CD4-positive, alpha-beta T cell (primary cell): ENCODE data around the gene UBR7. TPM values are rescaled to one million over a fixed set of nuclear protein-coding genes. Genes with fewer than 3 reads are reported as not detected.

ENCODE experiments used
- ATAC-seq: fragments of 200-7000 bp; cut with Tn5 transposase; one replicate; pipeline ENCODE4 v1.10.0; 2022; ENCODE audit warnings: mild to moderate bottlenecking; ENCODE audit not compliant: poor library complexity
- CTCF ChIA-PET: fragments of 350-600 bp; sonication (Branson Sonifier 250); formaldehyde crosslinking; loops from one replicate; lab custom pipeline; 2021; ENCODE audit warnings: antibody characterized with exemption, inconsistent platforms; lab: Charles Lee
- POLR2A ChIA-PET: fragments of 350-600 bp; sonication (Branson Sonifier 250); formaldehyde crosslinking; loops from one replicate; lab custom pipeline; 2021; ENCODE audit warnings: antibody characterized with exemption, inconsistent platforms; lab: Charles Lee
- DNase-seq, 14 experiments: peaks; one replicate each; pipeline ENCODE4 v3.0.0-alpha.2; 2013 to 2020; ENCODE audit warnings: mixed read lengths in 2 of 14
- H3K27ac ChIP-seq, 2 donors: one replicate each; pipeline versions ENCODE4 v1.5.1 to v1.7.0; 2013; ENCODE audit warnings: low read length in 2 of 2, low read depth in 1 of 2, mild to moderate bottlenecking in 1 of 2
- H3K27me3 ChIP-seq, 2 experiments: 1 replicate in 1 of 2; 2 replicates in 1 of 2; pipeline versions ENCODE4 v1.6.1 to v1.7.0; 2013; ENCODE audit warnings: low read length in 2 of 2, control low read depth in 1 of 2, mild to moderate bottlenecking in 1 of 2, moderate library complexity in 1 of 2; ENCODE audit not compliant: insufficient read depth in 2 of 2, control insufficient read depth in 1 of 2
- H3K36me3 ChIP-seq: one replicate; pipeline ENCODE4 v1.6.1; 2013; ENCODE audit warnings: low read length, control low read depth; ENCODE audit not compliant: insufficient read depth
- H3K4me1 ChIP-seq: one replicate; pipeline ENCODE4 v1.6.1; 2013; ENCODE audit warnings: low read length, control low read depth; ENCODE audit not compliant: insufficient read depth
- H3K4me3 ChIP-seq: one replicate; pipeline ENCODE4 v1.5.1; 2013; ENCODE audit warnings: mild to moderate bottlenecking, low read length, moderate library complexity
- H3K9me3 ChIP-seq, 2 experiments: 1 replicate in 1 of 2; 2 replicates in 1 of 2; pipeline versions ENCODE4 v1.6.1 to v1.7.0; 2013; ENCODE audit warnings: low read length in 2 of 2, mild to moderate bottlenecking in 2 of 2, control low read depth in 1 of 2, moderate library complexity in 1 of 2; ENCODE audit not compliant: control insufficient read depth in 1 of 2, insufficient read depth in 1 of 2
- H3K27ac Mint-ChIP-seq: one replicate; pipeline ENCODE4 v1.8.0; 2020; ENCODE audit warnings: mixed read lengths
- H3K27me3 Mint-ChIP-seq: one replicate; pipeline ENCODE4 v1.8.0; 2021; ENCODE audit warnings: mixed read lengths
- H3K36me3 Mint-ChIP-seq: one replicate; pipeline ENCODE4 v1.8.0; 2021; ENCODE audit warnings: low read depth, mixed read lengths
- H3K4me1 Mint-ChIP-seq: one replicate; pipeline ENCODE4 v1.8.0; 2021; ENCODE audit warnings: low read depth, mixed read lengths
- H3K4me3 Mint-ChIP-seq: one replicate; pipeline ENCODE4 v1.8.0; 2020; ENCODE audit warnings: mild to moderate bottlenecking, mixed read lengths
- H3K9me3 Mint-ChIP-seq: one replicate; pipeline ENCODE4 v1.8.0; 2020; ENCODE audit warnings: mixed read lengths
- intact Hi-C, 2 experiments: fragments of 100-400 bp; cut with DNase I in 1 of 2; cut with micrococcal nuclease in 1 of 2; formaldehyde crosslinking; loops; one replicate each; pipeline versions ENCODE4 v1.15.1 to v1.9.0; 2023 to 2025; cut with DNase I, micrococcal nuclease
- total RNA-seq, 174 experiments: library from RNA in 2 of 174; stranded (reverse) in 2 of 174; gene quantifications; one replicate each; pipeline ENCODE4 v1.2.3 and lab custom pipeline; 2021 to 2026
- TF ChIP-seq, protein P1 (sequence below): fragments of 200-600 bp; IDR thresholded peaks from one replicate; pipeline ENCODE4 v1.8.0; 2022; ENCODE audit warnings: antibody characterized with exemption, mild to moderate bottlenecking

Gene UBR7
- total RNA-seq, 2 experiments from 2014 or later: 6.8 to 7.4 TPM

DNA sequence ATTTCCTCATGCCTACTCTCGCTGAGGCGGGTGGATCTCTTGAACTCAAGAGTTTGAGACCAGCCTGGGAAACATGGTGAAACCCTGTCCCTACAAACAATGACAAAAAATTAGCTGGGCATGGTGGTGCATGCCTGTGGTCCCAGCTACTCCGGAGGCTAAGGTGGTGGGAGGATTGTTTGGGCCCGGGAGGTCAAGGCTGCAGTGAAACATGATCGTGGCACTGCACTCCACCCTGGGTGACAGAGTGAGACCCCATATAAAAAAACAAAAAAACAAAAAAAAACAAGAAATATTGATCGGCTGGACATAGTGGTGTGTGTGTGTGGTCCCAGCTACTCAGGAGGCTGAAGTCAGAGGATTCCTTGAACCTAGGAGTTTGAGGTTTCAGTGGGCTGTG is 31.6 kb upstream of the UBR7 start:
- Histone ChIP-seq H3K27me3 (peaks cover 0 to 3% of the 10 kb centered on the region in 2 experiments), H3K36me3 (no peaks in the 10 kb centered on the region), H3K27ac (no peak overlapping the region), H3K4me3 (no peak overlapping the region), H3K9me3 (no peaks in the 10 kb centered on the region), H3K4me1 (no peaks in the 10 kb centered on the region)
- intact Hi-C loops: loop anchor here in 1 of 2 experiments (5.0 kb wide), 1 partner anchor 42 kb away; no protein-coding TSS in a partner anchor
- ATAC-seq (no peak), DNase-seq (no peak)
- ChIA-PET CTCF (interaction anchor here (1.1 kb wide), 1 partner anchor 9 kb away, joined by 6 read pairs; the partner anchor contains the start of genes LYSET and MOAP1), POLR2A (interaction anchor here (2.8 kb wide), 1 partner anchor 9 kb away, joined by 9 read pairs; the partner anchor contains the start of genes LYSET and MOAP1)
- H3K9me3 Mint-ChIP-seq: no peaks in the 10 kb centered on the region
- no peaks in the 10 kb centered on the region for H3K36me3 Mint-ChIP-seq
- TF ChIP-seq, protein P1, sequence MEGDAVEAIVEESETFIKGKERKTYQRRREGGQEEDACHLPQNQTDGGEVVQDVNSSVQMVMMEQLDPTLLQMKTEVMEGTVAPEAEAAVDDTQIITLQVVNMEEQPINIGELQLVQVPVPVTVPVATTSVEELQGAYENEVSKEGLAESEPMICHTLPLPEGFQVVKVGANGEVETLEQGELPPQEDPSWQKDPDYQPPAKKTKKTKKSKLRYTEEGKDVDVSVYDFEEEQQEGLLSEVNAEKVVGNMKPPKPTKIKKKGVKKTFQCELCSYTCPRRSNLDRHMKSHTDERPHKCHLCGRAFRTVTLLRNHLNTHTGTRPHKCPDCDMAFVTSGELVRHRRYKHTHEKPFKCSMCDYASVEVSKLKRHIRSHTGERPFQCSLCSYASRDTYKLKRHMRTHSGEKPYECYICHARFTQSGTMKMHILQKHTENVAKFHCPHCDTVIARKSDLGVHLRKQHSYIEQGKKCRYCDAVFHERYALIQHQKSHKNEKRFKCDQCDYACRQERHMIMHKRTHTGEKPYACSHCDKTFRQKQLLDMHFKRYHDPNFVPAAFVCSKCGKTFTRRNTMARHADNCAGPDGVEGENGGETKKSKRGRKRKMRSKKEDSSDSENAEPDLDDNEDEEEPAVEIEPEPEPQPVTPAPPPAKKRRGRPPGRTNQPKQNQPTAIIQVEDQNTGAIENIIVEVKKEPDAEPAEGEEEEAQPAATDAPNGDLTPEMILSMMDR: no peak
- H3K4me3 Mint-ChIP-seq: no peak overlapping the region
- peaks cover 3% of the 10 kb centered on the region for H3K4me1 Mint-ChIP-seq
- H3K27me3 Mint-ChIP-seq: no peaks in the 10 kb centered on the region
- H3K27ac Mint-ChIP-seq: no peak overlapping the region

DNA sequence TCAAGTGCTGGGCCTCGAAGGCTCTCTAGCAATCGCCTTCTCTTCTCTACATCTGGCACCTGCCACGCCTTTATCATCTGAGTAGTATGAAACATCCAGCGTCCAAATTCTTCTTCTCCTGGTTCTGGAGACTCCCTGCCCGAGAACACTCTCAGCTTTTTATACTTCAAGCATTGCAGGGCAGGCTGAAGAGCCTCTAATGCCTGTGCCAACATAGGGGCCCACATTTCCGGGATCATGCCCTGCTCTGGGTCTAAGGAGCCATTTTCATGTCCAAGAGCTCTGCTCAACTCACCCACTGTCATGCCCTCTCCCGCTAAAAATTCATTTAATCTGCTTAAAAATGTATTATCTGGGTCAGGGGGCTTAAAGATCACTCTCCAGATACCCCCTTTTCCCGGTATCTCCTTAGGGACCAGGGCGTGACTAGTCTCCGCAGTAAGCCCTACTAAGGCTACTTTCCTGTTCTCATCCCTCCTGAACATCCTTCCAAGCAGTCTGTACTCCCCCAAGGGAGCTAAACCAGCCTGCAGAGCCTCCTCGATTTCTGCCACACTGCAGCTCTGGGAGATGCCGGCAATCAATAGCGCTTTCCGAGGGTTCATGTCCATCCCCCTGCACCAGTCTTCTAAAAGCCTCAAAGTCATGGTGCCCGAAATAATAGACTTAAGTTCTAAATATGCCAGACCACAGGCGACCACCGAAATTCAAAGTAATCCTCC is 23.3 kb upstream of the UBR7 start:
- no peak for DNase-seq
- Mint-ChIP-seq H3K4me3 (peak overlapping the region; percentile 88), H3K4me1 (peaks cover 49% of the 10 kb centered on the region), H3K27ac (peak overlapping the region; percentile 98), H3K9me3 (no peaks in the 10 kb centered on the region), H3K36me3 (peaks cover 49% of the 10 kb centered on the region), H3K27me3 (no peaks in the 10 kb centered on the region)
- POLR2A ChIA-PET: interaction anchor here (0.6 to 4.2 kb wide), 5 partner anchors 8 to 390 kb away, joined by 3 to 101 read pairs (median 9); partner anchors contain the start of genes GOLGA5, GON7, ITPK1 and UBR7
- H3K36me3 ChIP-seq: peaks cover 42% of the 10 kb centered on the region
- CTCF ChIA-PET: interaction anchor here (1.0 to 5.2 kb wide), 9 partner anchors 8 to 71 kb away, joined by 3 to 37 read pairs (median 6); partner anchors contain the start of genes GON7 and UBR7
- ATAC-seq: no peak
- no peaks in the 10 kb centered on the region for H3K9me3 ChIP-seq
- peak overlapping the region; percentile 89 for H3K4me3 ChIP-seq
- intact Hi-C loops: loop anchor here in 1 of 2 experiments (2.0 kb wide), 2 partner anchors 43 to 67 kb away; no protein-coding TSS in a partner anchor
- H3K4me1 ChIP-seq: peaks cover 31% of the 10 kb centered on the region
- TF ChIP-seq, protein P1: no peak
- no peaks in the 10 kb centered on the region for H3K27me3 ChIP-seq
- H3K27ac ChIP-seq: peak overlapping the region; percentile 61 to 97

DNA sequence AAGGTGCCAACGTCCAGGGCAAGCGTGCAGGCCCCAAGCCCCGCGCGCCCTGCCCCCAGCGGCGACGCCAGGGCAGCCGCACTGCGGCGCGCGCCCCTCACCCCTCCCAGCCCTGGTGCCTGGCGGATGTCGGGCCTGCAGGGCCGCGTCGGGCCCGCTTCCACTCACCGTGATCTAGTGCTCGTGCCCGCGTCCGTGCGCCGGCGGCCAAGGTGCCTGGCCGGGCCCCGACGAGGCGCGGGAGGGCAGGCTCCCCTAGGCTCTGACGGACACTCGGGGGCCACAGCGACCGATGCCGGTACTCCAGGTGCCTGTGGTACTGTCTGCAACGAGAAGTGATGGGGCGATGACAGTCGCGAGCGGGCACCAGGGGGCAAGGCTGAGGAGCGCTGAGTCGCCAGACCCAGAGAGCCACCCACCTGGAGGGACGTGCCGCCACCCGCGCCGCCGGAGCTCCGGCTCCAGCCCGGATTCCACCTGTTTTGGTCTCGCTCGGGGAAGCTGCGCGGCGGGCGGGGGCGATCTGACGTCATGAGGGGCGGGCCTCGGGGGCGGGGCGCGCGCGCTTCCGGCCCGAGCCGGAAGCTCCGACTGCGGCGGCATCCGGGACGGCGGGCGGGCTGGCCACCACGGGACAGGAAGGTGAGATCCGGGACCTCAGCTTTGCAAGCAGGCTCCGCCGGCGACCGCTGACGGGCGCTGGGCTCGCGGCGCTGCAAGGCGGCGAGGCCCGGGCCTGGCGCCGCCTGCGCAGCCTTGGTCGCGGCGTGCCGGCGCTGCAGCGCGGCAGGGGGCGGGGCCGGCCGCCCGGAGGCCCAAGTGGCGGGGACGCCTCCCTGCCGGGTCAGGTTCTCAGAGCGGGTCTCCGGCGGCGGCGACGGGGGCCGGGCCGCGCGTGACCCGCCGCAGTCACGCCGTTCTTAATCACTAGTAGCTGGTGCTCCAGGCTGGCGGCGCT is 22.4 kb upstream of the UBR7 start, which contains the start of the genes LYSET and MOAP1:
TSS of gene LYSET (plus strand) at position 927 of the 958 bp plus-strand sequence. CDS start 89 bp downstream, outside the sequence.
TSS of gene MOAP1 (minus strand) at position 507 of the 958 bp plus-strand sequence. CDS start 655 bp downstream, outside the sequence.
- CTCF ChIA-PET: interaction anchor here (0.7 to 5.2 kb wide), 14 partner anchors 8 to 72 kb away, joined by 3 to 37 read pairs (median 6); partner anchors contain the start of genes GON7 and UBR7
- POLR2A ChIA-PET: interaction anchor here (0.6 to 4.2 kb wide), 19 partner anchors 8 to 1078 kb away, joined by 3 to 101 read pairs (median 5); partner anchors contain the start of genes ATXN3, GOLGA5, GON7 and ITPK1
- H3K4me3 Mint-ChIP-seq: peak within 1 kb of the TSS; percentile 98
- H3K4me1 Mint-ChIP-seq: peaks cover 56% of the 10 kb centered on the region
- Histone ChIP-seq H3K4me1 (peaks cover 31% of the 10 kb centered on the region), H3K27ac (peak within 1 kb of the TSS; percentile 96 to 97), H3K36me3 (peaks cover 45% of the 10 kb centered on the region), H3K27me3 (no peaks in the 10 kb centered on the region), H3K4me3 (peak within 1 kb of the TSS; percentile 89), H3K9me3 (no peaks in the 10 kb centered on the region)
- H3K9me3 Mint-ChIP-seq: no peaks in the 10 kb centered on the region
- H3K36me3 Mint-ChIP-seq: peaks cover 54% of the 10 kb centered on the region
- intact Hi-C loops: loop anchor here (1.0 to 5.0 kb wide), 3 partner anchors 23 to 1077 kb away; partner anchors contain the start of genes GON7 (in 2 of the 2), UBR7 (in 2 of the 2), ATXN3 (in 1 of the 2) and BTBD7 (in 1 of the 2)
- no peaks in the 10 kb centered on the region for H3K27me3 Mint-ChIP-seq
- DNase-seq (peak; percentile 83 to 98 (median 91)), ATAC-seq (peak; percentile 84)
- TF ChIP-seq, protein P1: peak; percentile 29
- H3K27ac Mint-ChIP-seq: peak within 1 kb of the TSS; percentile 98
